Smooth muscle cell of the brain vasculature (primary cell): ENCODE measurements around the gene SH3D21.

ENCODE experiments used
- DNase-seq: peaks from one replicate; pipeline ENCODE4 v3.0.0-alpha.2; 2012; ENCODE audit warnings: low read depth, low spot score

Gene SH3D21

DNA sequence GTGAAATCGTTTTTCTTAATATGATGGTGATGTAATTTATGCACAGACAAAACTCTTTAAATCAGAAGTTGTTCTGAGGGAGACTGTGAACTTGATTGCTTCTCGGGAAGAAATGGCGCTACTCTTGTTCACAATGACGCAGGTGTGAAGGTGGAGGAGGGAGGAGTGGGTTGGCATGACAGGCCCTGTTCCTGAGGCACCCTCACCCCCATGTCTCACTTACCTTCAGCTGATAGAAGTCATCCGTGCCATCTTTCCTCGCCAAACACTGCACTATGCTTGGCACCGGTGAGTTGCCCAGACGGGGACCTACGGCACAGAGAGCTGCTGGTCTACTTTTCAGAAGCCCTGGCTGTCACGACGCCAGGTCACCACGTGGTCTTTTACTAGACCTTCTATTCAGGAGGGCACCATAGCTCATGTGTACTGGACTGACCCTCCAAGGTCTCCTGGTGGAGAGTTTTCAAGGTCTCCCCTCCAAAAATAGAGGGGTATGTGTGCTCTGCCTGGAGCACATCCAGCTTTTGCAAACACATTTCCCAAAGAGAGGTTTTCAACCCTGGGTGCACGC is 52.4 kb downstream of the SH3D21 start:
- no peak for DNase-seq

DNA sequence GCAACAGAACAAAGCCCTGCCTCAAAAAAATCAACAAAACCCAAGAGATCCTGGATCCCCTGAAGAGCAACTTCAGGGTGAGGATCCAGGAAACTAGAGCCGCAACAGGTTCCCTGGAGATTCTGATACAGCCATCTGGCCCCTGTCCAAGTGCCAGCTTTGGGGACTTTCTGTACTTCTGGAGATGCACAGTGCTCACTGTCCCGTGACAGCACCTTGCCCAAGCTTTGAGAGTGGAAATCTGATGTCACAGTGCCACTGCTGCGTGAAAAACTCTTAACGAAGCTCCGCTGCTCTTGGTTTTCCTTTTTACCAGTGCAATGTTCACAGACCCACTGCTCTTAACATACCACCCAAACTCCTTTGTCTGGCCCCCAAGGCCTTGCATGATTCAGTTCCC is 53.2 kb downstream of the SH3D21 start:
- no peak for DNase-seq

DNA sequence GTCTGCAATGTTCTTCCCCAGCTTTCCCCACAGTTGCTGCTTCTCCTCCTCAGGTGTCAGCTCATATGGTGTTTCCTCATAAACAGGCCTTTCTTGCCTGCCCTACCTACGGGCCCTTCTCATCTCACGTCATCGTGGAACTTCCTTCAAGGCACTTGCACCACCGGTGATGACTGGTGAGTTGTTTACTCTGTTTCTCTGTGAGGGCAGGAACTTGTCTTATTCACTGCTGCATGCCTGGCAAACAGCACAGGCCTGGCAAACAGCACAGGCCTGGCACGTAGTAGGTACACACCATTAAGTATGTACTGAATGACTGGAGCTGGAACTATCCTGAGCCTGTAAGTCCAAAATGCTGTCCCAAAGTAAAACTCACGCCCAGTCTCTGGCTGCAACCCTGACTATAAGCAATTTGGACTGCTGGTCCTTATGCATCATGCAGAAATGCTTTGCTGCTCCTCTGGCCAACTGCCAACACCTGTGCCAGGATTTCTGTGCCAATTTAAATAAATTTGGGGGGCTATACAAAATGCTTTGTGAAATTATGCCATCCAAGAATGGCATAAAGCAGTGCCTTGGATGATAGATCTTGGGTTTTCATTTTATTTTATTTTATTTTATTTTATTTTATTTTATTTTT is 53.9 kb downstream of the SH3D21 start:
- DNase-seq = no peak

DNA sequence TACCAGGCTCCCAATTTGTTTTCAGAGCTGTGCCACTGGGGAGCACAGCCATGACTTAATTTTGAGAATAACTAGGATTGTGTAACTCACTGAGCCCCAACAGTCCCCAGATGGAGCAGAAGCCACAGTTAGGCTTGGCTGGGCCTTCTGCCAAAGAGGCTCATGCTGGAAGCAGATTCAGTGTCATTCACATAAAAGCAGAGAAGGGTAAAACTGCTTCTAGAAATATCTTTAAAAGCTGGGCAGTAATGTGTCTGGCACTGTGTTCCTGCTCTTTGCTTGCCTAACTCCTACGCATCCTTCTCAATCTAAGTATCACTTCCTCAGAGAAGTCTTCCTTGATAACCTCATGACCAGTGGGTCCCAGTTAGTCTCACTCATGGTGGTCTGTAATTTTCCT is 59.2 kb downstream of the SH3D21 start:
- DNase-seq = no peak

DNA sequence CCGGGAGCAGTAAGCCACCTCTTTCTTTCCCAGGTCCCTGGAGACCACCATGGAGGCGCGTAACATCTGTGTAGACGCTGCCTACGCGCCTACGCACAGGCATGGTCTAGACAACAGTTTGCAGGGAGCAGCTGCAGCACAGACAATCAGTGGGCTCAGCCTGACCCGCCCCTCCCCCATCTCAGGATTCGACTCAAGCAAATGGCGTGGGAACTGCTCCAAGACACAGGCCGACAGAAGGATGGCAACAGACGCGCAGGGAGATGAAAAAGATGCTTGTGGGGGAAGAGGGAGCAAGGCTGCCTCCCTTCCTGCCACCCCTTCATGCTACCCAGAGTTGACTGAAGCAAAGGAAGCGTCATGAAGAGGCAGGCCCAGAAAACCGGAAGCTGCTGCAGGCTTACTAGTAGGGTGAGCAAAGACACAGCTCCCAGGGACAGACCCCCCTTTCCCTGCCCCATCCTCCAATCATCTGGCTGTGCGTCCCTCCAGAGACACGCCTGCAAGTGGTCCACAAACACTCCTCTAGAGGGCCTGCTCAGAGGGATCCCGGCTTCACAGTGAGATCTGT is 60.0 kb downstream of the SH3D21 start:
- DNase-seq = no peak

DNA sequence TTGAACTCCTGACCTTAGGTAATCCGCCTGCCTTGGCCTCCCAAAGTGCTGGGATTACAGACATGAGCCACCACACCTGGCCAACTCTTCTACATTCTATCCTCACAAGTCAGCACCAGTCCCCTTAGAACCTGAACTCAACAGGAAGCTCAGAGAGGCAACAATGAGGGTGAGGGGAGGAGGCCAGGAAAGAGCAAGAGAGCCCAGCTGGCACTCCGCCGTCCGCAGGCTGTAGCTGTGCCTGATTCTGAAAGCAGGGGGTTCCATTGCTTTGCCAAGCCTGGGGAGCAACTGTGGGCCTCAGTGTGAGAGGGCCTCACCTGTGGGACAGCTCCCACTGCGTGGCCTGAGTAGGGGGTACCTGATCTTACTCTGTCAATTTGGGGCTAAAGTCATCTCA is 60.9 kb downstream of the SH3D21 start:
- no peak for DNase-seq

DNA sequence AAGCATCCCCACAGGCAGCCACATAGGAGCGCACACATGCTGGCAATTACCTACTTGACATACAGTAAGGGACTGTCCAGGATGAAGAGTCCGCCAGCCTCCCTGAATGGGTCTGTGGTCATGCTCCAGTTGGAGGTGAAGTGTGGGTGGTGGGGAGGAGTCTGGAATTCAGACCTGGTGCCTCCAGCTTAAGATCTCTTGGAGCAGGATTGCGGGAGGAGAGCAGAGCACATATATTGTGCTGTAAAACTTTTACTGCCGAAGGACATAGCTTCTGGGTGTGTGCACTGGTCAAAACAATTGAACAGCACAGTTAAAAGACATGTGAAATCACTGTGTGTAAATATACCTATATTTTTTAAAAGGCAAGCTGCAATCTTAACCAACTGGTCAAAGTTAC is 61.6 kb downstream of the SH3D21 start:
- DNase-seq = no peak

DNA sequence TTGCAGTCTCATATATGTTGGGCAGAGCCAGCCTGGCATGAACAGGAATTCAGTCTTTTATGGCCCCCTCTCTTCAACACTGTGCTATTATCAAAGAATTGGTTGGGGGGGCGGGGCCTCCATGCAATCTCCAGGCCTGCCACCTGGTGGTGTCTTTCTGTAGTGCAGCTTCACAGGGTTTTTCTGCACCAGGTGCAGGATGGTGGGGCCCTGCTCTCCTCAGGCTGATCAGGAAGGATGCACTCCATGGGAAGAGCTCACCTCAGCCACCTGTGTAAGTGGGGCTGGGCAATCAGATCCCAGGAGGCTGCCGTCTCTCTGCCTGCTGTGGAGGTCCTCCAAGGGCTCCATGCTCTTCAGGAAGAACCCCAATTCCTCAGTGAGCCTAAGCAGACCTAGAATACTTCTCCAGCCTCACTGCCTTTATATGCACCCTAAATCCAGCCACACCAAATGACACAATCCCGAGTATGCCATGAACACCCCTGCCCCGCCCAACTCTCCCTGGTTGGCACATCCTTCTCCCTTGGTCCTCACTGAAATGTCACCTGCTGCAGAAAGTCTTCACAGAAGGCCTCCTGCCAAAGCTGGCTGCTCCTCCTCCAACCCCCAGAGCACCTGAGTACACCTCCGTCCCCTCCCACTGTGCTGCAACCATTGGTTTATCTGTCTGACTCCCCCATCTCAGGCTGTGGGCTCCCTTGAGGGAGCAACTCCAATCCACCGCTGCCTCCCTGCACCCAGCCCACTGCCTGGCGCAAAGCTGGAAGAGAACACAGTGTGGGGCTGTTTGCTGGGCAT is 63.1 kb downstream of the SH3D21 start:
- DNase-seq = no peak
